H1 (cell line): ENCODE data around the gene TGM3. TPM values are rescaled to one million over a fixed set of nuclear protein-coding genes. Genes with fewer than 3 reads are reported as not detected.

Source experiments
- CTCF ChIA-PET: fragments of 300-600 bp; sonication (Branson Sonifier 250); formaldehyde crosslinking; loops from one replicate; lab custom pipeline; 2021; ENCODE audit not compliant: partially characterized antibody; lab: Charles Lee
- POLR2A ChIA-PET: fragments of 300-600 bp; sonication (Branson Sonifier 250); formaldehyde crosslinking; loops from one replicate; lab custom pipeline; 2021; ENCODE audit warnings: inconsistent platforms; ENCODE audit not compliant: partially characterized antibody; lab: Charles Lee
- DNase-seq, 2 experiments: peaks; one replicate each; pipeline versions ENCODE4 v3.0.0 to v3.0.0-alpha.2; 2010 to 2022; ENCODE audit warnings: low spot score in 2 of 2, low read depth in 1 of 2, mixed read lengths in 1 of 2
- FAIRE-seq: peaks from 2 replicates; lab custom pipeline; 2011; peaks lifted over from hg19 to GRCh38; lab: Jason Lieb, UNC
- H2AFZ ChIP-seq: 2 replicates; pipeline ENCODE4 v1.8.1; 2012; ENCODE audit warnings: low read length, inconsistent platforms
- H2AK5ac ChIP-seq: 2 replicates; pipeline ENCODE4 v1.6.1; 2013; ENCODE audit warnings: low read depth, low read length
- H2BK120ac ChIP-seq: replicated peaks from 2 replicates; pipeline ENCODE3; 2013; ENCODE audit warnings: low read depth, low read length, inconsistent platforms
- H2BK12ac ChIP-seq: 2 replicates; pipeline ENCODE4 v1.6.1; 2013; ENCODE audit warnings: low read depth, low read length
- H2BK15ac ChIP-seq: 2 replicates; pipeline ENCODE4 v1.6.1; 2013; ENCODE audit warnings: low read length
- H2BK20ac ChIP-seq: 2 replicates; pipeline ENCODE4 v1.6.1; 2013; ENCODE audit warnings: low read length
- H2BK5ac ChIP-seq: 2 replicates; pipeline ENCODE4 v1.6.1; 2013; ENCODE audit warnings: low read depth, low read length
- H3K14ac ChIP-seq: 2 replicates; pipeline ENCODE4 v1.6.1; 2013; ENCODE audit warnings: inconsistent platforms; ENCODE audit not compliant: insufficient read length
- H3K18ac ChIP-seq: 2 replicates; pipeline ENCODE4 v1.6.1; 2013; ENCODE audit warnings: low read length; ENCODE audit errors: extremely low read depth
- H3K23ac ChIP-seq: 2 replicates; pipeline ENCODE4 v1.6.1; 2013; ENCODE audit warnings: inconsistent platforms; ENCODE audit not compliant: insufficient read length
- H3K23me2 ChIP-seq: 2 replicates; pipeline ENCODE4 v1.6.1; 2013; ENCODE audit warnings: low read depth, low read length
- H3K27ac ChIP-seq: 2 replicates; pipeline ENCODE4 v1.6.1; 2011; ENCODE audit warnings: low read depth, low read length, inconsistent platforms
- H3K27me3 ChIP-seq, 4 experiments: replicated peaks in 1 of 4; 1 replicate in 1 of 4; 2 replicates in 3 of 4; pipeline versions ENCODE4 v1.6.1 to v1.8.1; 2011 to 2013; ENCODE audit warnings: low read length in 3 of 4, mild to moderate bottlenecking in 3 of 4, inconsistent platforms in 2 of 4, mixed read lengths in 2 of 4, moderate library complexity in 1 of 4; ENCODE audit not compliant: control insufficient read depth in 3 of 4, insufficient read depth in 3 of 4; ENCODE audit errors: extremely low read depth in 1 of 4
- H3K36me3 ChIP-seq, 4 experiments: 2 replicates each; pipeline versions ENCODE4 v1.6.1 to v1.8.1; 2011 to 2013; ENCODE audit warnings: mild to moderate bottlenecking in 4 of 4, low read length in 3 of 4, moderate library complexity in 2 of 4, control low read depth in 1 of 4, inconsistent platforms in 1 of 4; ENCODE audit not compliant: insufficient read depth in 4 of 4, control insufficient read depth in 2 of 4
- H3K4ac ChIP-seq: replicated peaks from 2 replicates; pipeline ENCODE3; 2013; ENCODE audit warnings: low read length, low read depth, mixed read lengths, inconsistent platforms; ENCODE audit not compliant: insufficient read length
- H3K4me1 ChIP-seq, 4 experiments: replicated peaks in 1 of 4; 1 replicate in 1 of 4; 2 replicates in 3 of 4; pipeline versions ENCODE4 v1.6.1 to v1.8.1; 2011 to 2013; ENCODE audit warnings: low read length in 3 of 4, inconsistent platforms in 2 of 4, mixed read lengths in 1 of 4; ENCODE audit not compliant: insufficient read depth in 4 of 4, control insufficient read depth in 3 of 4
- H3K4me2 ChIP-seq, 2 experiments: 2 replicates each; pipeline versions ENCODE4 v1.6.1 to v1.8.1; 2011 to 2013; ENCODE audit warnings: low read depth in 2 of 2, low read length in 2 of 2, control low read depth in 1 of 2, inconsistent platforms in 1 of 2, mild to moderate bottlenecking in 1 of 2; ENCODE audit not compliant: insufficient read depth in 1 of 2
- H3K4me3 ChIP-seq, 4 experiments: fragments of 200-600, 300-600 bp in 1 of 4; sonication (generic), shearing (Covaris generic), sonication (Bioruptor Twin) in 1 of 4; 2 replicates each; pipeline versions ENCODE4 v1.5.1 to v1.8.1; 2011 to 2016; ENCODE audit warnings: low read length in 4 of 4, low read depth in 3 of 4, control low read depth in 2 of 4, inconsistent platforms in 2 of 4, mild to moderate bottlenecking in 2 of 4, mixed read lengths in 1 of 4, moderate library complexity in 1 of 4; ENCODE audit not compliant: insufficient read depth in 2 of 4; ENCODE audit errors: extremely low read depth in 1 of 4
- H3K56ac ChIP-seq: replicated peaks from 2 replicates; pipeline ENCODE3; 2013; ENCODE audit warnings: low read depth, mild to moderate bottlenecking, mixed read lengths, low read length, inconsistent platforms; ENCODE audit not compliant: insufficient read length
- H3K79me1 ChIP-seq: 2 replicates; pipeline ENCODE4 v1.6.1; 2013; ENCODE audit warnings: low read depth, low read length, control low read depth
- H3K79me2 ChIP-seq, 2 experiments: 2 replicates each; pipeline versions ENCODE4 v1.6.1 to v1.8.1; 2012 to 2013; ENCODE audit warnings: low read length in 2 of 2, mild to moderate bottlenecking in 2 of 2, inconsistent platforms in 1 of 2; ENCODE audit not compliant: insufficient read depth in 2 of 2, control insufficient read depth in 1 of 2
- H3K9ac ChIP-seq, 4 experiments: replicated peaks in 1 of 4; 1 replicate in 1 of 4; 2 replicates in 3 of 4; pipeline versions ENCODE4 v1.6.1 to v1.8.1; 2011 to 2013; ENCODE audit warnings: low read depth in 3 of 4, low read length in 3 of 4, control low read depth in 2 of 4, mild to moderate bottlenecking in 2 of 4, moderate library complexity in 2 of 4, inconsistent platforms in 1 of 4; ENCODE audit errors: extremely low read depth in 1 of 4
- H3K9me3 ChIP-seq, 2 experiments: 2 replicates each; pipeline versions ENCODE4 v1.6.1 to v1.8.1; 2012 to 2013; ENCODE audit warnings: mild to moderate bottlenecking in 2 of 2, moderate library complexity in 2 of 2, control low read depth in 1 of 2, inconsistent platforms in 1 of 2, low read depth in 1 of 2, low read length in 1 of 2, mixed read lengths in 1 of 2; ENCODE audit not compliant: insufficient read depth in 2 of 2
- H4K20me1 ChIP-seq, 2 experiments: replicated peaks in 1 of 2; 2 replicates each; pipeline versions ENCODE3 to v1.8.1; 2011 to 2013; ENCODE audit warnings: inconsistent platforms in 2 of 2, low read length in 2 of 2, mild to moderate bottlenecking in 1 of 2; ENCODE audit not compliant: insufficient read depth in 2 of 2, control insufficient read depth in 1 of 2
- H4K5ac ChIP-seq: 2 replicates; pipeline ENCODE4 v1.6.1; 2013; ENCODE audit warnings: low read length, low read depth, mixed read lengths, inconsistent platforms; ENCODE audit not compliant: insufficient read length
- H4K8ac ChIP-seq: 2 replicates; pipeline ENCODE4 v1.8.0; 2013; ENCODE audit warnings: mild to moderate bottlenecking, moderate library complexity, low read length, inconsistent platforms; ENCODE audit not compliant: insufficient read depth; ENCODE audit errors: extremely low read depth
- H4K91ac ChIP-seq: replicated peaks from 2 replicates; pipeline ENCODE3; 2013; ENCODE audit warnings: low read length, mixed read lengths, inconsistent platforms; ENCODE audit not compliant: insufficient read length
- BRCA1 ChIP-seq: IDR thresholded peaks from 2 replicates; pipeline ENCODE4 v1.6.1; 2012; ENCODE audit warnings: low read depth, low read length, improper control_type of control experiment
- CREB1 ChIP-seq: IDR thresholded peaks from 2 replicates; pipeline ENCODE4 v1.6.1; 2012; ENCODE audit warnings: inconsistent platforms
- HDAC2 ChIP-seq, 2 experiments: fragments of 300-600 bp in 1 of 2; sonication (generic) in 1 of 2; IDR thresholded peaks; 2 replicates each; pipeline ENCODE4 v1.6.1; 2011 to 2012; ENCODE audit warnings: low read depth in 2 of 2, low read length in 2 of 2, mild to moderate bottlenecking in 2 of 2, moderate library complexity in 2 of 2, borderline replicate concordance in 1 of 2, inconsistent platforms in 1 of 2
- SIRT6 ChIP-seq: IDR thresholded peaks from one replicate; pipeline ENCODE4 v1.7.1; 2012; ENCODE audit warnings: low read length, inconsistent platforms
- TEAD4 ChIP-seq: IDR thresholded peaks from 2 replicates; pipeline ENCODE4 v1.6.1; 2012; ENCODE audit warnings: low read depth, low read length, inconsistent platforms, mixed read lengths
- WGBS, 2 experiments: shearing (Covaris generic) in 1 of 2; methylation state at CpG; one replicate each; pipeline versions ENCODE4 v1.1.6 to v1.1.7; 2013 to 2015; ENCODE audit warnings: low lambda C conversion rate in 2 of 2, mixed read lengths in 2 of 2, inconsistent platforms in 1 of 2, low coverage in 1 of 2, missing lambda C conversion rate in 1 of 2; ENCODE audit not compliant: insufficient replicate concordance in 2 of 2, insufficient coverage in 1 of 2, insufficient read length in 1 of 2; ENCODE audit errors: extremely low coverage in 1 of 2, missing lambda C conversion rate in 1 of 2; 5-methylcytosine and 5-hydroxymethylcytosine counted together
- polyA plus RNA-seq, 7 experiments: library from polyadenylated mRNA; depleted of rRNA in 3 of 7; stranded (reverse) in 5 of 7; unstranded in 2 of 7; fragments of >200 nt in 5 of 7; fragments of 200-250 nt in 2 of 7; gene quantifications; 1 replicate in 5 of 7; 2 replicates in 1 of 7; 4 replicates in 1 of 7; pipeline versions ENCODE4 v1.2.1 to v1.2.3, GENCODE V29; 2011 to 2013; ENCODE audit warnings: missing spikeins in 2 of 7, mixed read lengths in 2 of 7
- total RNA-seq: library from RNA; stranded (reverse); fragmentation: NEBNext Ultra II Directional; extraction: Animal tissue kit (Norgen Biotek cat#: 25700); gene quantifications from 2 replicates; pipeline ENCODE4 v1.2.1, GENCODE V29; 2021
- TF ChIP-seq, protein P1 (sequence below): IDR thresholded peaks from 2 replicates; pipeline ENCODE4 v1.6.1; 2011; ENCODE audit warnings: low read depth, mild to moderate bottlenecking, low read length; ENCODE audit not compliant: insufficient read depth
- TF ChIP-seq, protein P2 (sequence below): IDR thresholded peaks from 2 replicates; pipeline ENCODE4 v1.6.1; 2011; ENCODE audit warnings: low read length, improper control_type of control experiment

Gene TGM3
- total and polyA plus RNA-seq, 2 of the 8 experiments (the other 6 are each of a cell fraction or from before 2014, with no cell fraction given): 0.12 TPM; not detected in 1

DNA sequence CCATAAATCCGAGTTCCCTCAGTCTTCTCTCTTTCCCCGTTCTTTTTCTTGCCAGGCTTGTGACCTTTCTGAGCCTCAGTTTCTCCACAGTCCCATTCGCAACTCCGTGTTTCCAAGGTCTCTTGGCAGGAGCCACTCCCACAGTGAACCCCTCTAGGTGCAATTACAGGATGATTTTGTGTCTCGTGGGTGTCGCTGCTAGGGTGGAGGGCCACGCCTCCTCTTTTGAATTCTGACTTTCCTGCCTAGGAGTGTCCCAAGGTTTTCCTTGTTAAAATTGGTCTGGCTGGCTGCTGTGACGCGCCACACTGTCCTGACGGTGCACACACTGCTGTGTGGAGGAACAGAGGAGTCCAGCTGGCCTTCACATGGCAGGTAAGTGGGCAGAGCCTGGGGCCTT lies 84.8 kb downstream of the TGM3 start, which contains the start of gene TGM6:
TGM6 (plus strand) TSS at position 301 of the 400 bp plus-strand sequence; CDS start at position 369, 68 bp downstream.
- Histone ChIP-seq H3K9me3 (no peaks in the 10 kb centered on the region; a peak in 1 of 4 replicates), H2BK120ac (no peak within 1 kb of the TSS), H2AK5ac (peak within 1 kb of the TSS; percentile 90), H3K27me3 (no peaks in the 10 kb centered on the region), H3K79me1 (no peaks in the 10 kb centered on the region), H3K27ac (peak within 1 kb of the TSS; percentile 64; the same call in 1 of the 2 replicates), H3K23ac (no peak within 1 kb of the TSS), H3K4me1 (peaks cover 0 to 12% (median 9%) of the 10 kb centered on the region in 4 experiments; a peak in 6 of 7 replicates), H2BK20ac (peak within 1 kb of the TSS; percentile 93), H3K56ac (no peak within 1 kb of the TSS), H3K14ac (no peak within 1 kb of the TSS), H4K5ac (no peak within 1 kb of the TSS), H3K4me3 (no peak within 1 kb of the TSS), H3K4me2 (peak within 1 kb of the TSS; percentile 5 to 45; a peak in 3 of 4 replicates), H3K23me2 (no peaks in the 10 kb centered on the region), H3K18ac (peak within 1 kb of the TSS; percentile 78), H3K4ac (peak within 1 kb of the TSS; percentile 13), H3K36me3 (no peaks in the 10 kb centered on the region), H2BK5ac (peak within 1 kb of the TSS; percentile 92; the same call in 1 of the 2 replicates), H2BK12ac (peak within 1 kb of the TSS; percentile 98; the same call in 1 of the 2 replicates), H4K20me1 (no peaks in the 10 kb centered on the region), H2AFZ (peak within 1 kb of the TSS; percentile 55; the same call in 1 of the 2 replicates), H3K9ac (no peak within 1 kb of the TSS), H4K8ac (peak within 1 kb of the TSS; percentile 45; the same call in 1 of the 2 replicates), H4K91ac (peak within 1 kb of the TSS; percentile 49), H3K79me2 (no peaks in the 10 kb centered on the region), H2BK15ac (no peak within 1 kb of the TSS; the same call in 1 of the 2 replicates)
- ChIA-PET CTCF (interaction anchor here (0.5 to 10.7 kb wide), 6 partner anchors 7 to 173 kb away, joined by 3 to 210 read pairs (median 10); no protein-coding TSS in a partner anchor), POLR2A (interaction anchor here (0.8 to 1.1 kb wide), 3 partner anchors 13 to 272 kb away, joined by 3 to 5 read pairs (median 3); partner anchors contain the start of gene NOP56)
- TF ChIP-seq CREB1: no peak
- TF ChIP-seq SIRT6: no peak
- no peak for TF ChIP-seq HDAC2 (IDR thresholded peaks at IDR 0.05; ENCODE audit: borderline replicate concordance in 1 of 2, low read depth in 2 of 2, low read length in 2 of 2)
- TF ChIP-seq, protein P1, sequence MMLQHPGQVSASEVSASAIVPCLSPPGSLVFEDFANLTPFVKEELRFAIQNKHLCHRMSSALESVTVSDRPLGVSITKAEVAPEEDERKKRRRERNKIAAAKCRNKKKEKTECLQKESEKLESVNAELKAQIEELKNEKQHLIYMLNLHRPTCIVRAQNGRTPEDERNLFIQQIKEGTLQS: no peak
- no peak for TF ChIP-seq BRCA1
- TF ChIP-seq, protein P2, sequence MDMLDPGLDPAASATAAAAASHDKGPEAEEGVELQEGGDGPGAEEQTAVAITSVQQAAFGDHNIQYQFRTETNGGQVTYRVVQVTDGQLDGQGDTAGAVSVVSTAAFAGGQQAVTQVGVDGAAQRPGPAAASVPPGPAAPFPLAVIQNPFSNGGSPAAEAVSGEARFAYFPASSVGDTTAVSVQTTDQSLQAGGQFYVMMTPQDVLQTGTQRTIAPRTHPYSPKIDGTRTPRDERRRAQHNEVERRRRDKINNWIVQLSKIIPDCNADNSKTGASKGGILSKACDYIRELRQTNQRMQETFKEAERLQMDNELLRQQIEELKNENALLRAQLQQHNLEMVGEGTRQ: no peak
- TF ChIP-seq TEAD4: no peak
- WGBS, 2 experiments: 91% methylated on average over 10 of the region's 10 CpGs; no CpG with 5 or more reads in 1 of the 2 experiments
- no peak for DNase-seq
- FAIRE-seq: no peak
